Stimulated activated CD8-positive, alpha-beta memory T cell treated with anti-CD3 and anti-CD28 coated beads, Interleukin-4, amount 100 ng/mL, for 1 hour (primary cell): Measurements from ENCODE around the gene RBMY1E.
"Not testable (repeated sequence)": the region's sequence is repeated elsewhere in the genome, so short reads cannot be mapped to it uniquely, and the experiment has no call there.

Source experiments
- DNase-seq, 2 donors: peaks; one replicate each; pipeline ENCODE4 v3.0.0-alpha.2; 2020; ENCODE audit warnings: low read depth in 2 of 2, low spot score in 1 of 2

Gene RBMY1E

DNA sequence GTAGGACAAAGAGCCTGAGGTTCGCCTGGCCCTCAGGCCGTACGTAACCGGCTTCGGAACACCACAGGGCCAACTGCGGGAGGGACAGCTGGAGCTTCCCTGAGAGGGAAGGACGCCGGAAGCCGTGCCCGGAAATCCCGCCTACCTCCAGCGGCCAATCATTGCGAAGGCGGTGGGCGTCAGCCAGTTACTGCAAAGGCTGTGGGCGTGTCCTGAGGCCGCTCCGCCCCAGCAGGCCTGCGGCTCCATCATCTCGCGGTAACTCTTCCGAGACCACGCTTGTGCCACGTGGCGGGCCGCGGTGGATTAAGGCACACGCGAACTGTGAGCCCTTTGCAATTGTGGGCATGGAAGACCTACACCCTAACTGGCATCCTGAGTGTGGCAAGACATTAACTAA is at the start of gene RBMY1E:
Gene RBMY1E (minus strand): TSS at position 101 of the 400 bp plus-strand sequence. CDS start 1,978 bp downstream, outside the sequence.
- not testable (repeated sequence) for DNase-seq

DNA sequence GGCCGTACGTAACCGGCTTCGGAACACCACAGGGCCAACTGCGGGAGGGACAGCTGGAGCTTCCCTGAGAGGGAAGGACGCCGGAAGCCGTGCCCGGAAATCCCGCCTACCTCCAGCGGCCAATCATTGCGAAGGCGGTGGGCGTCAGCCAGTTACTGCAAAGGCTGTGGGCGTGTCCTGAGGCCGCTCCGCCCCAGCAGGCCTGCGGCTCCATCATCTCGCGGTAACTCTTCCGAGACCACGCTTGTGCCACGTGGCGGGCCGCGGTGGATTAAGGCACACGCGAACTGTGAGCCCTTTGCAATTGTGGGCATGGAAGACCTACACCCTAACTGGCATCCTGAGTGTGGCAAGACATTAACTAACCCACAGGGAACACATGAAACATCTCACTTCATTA is 23.4 kb downstream of the RBMY1E start, which contains the start of gene RBMY1D:
Gene RBMY1D (minus strand): TSS at position 101 of the 400 bp plus-strand sequence. CDS start 2,013 bp downstream, outside the sequence.
- DNase-seq, result not testable (repeated sequence)

DNA sequence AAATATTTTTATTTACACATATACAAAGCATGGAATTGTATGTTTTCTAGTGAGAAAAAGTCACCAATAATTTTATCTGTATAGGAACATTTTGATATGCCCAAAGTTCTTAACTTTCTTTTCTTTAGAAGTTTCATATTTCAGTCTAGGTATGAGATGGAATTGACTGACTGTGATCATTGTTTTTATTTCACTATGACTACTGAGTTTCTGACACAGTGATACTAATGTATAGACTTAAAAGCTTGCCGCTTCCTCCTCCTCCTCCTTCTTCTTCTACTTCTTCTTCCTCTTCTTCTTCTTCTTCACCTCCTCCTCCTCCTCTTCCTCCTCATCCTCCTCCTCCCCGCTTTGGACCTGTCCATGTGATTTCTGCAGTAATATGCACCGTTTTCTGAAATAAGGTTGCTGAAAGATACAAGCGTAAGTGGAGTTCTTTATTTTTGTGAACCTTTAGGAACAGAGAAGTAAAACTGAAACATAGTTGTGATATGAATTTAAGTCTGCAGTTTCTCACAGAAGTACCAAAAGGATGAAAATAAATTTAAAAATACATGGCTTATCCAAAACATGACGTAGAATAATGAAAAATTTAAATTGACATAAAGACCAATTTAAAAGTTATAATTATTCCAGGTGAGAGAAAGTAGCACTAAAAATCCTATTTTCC is 48.3 kb downstream of the RBMY1E start:
- DNase-seq, result not testable (repeated sequence)
